Esophagus squamous epithelium (tissue), 5 donors: Measurements from ENCODE around the gene PMS2. TPM values are rescaled to one million over a fixed set of nuclear protein-coding genes. Genes with fewer than 3 reads are reported as not detected.
A peak's percentile ranks its signal among the peaks of the same experiment; 100 is the strongest.
"Not testable (repeated sequence)": the region's sequence is repeated elsewhere in the genome, so short reads cannot be mapped to it uniquely, and the experiment has no call there.

ENCODE experiments used
- DNase-seq: peaks from one replicate; lab custom pipeline; 2025; lab: John Stamatoyannopoulos, UW
- H3K27ac ChIP-seq, 4 donors: fragments of 200-600 bp; sonication (generic); one replicate each; pipeline ENCODE4 v1.5.1; 2016 to 2019; ENCODE audit warnings: mild to moderate bottlenecking in 1 of 4
- H3K27me3 ChIP-seq, 4 donors: fragments of 200-600 bp; sonication (generic); 1 replicate in 3 of 4; 2 replicates in 1 of 4; pipeline versions ENCODE4 v1.5.1 to v1.6.0; 2017 to 2021; ENCODE audit warnings: antibody characterized with exemption in 1 of 4
- H3K36me3 ChIP-seq, 3 donors: fragments of 200-600 bp; sonication (generic); one replicate each; pipeline ENCODE4 v1.5.1; 2016 to 2019
- H3K4me1 ChIP-seq, 3 donors: fragments of 200-600 bp; sonication (generic); one replicate each; pipeline ENCODE4 v1.5.1; 2017 to 2019
- H3K4me3 ChIP-seq, 4 donors: fragments of 200-600 bp; sonication (generic); 1 replicate in 3 of 4; 2 replicates in 1 of 4; pipeline ENCODE4 v1.5.1; 2016 to 2019; ENCODE audit warnings: mild to moderate bottlenecking in 2 of 4, moderate library complexity in 1 of 4
- H3K9me3 ChIP-seq, 3 donors: fragments of 200-600 bp; sonication (generic); one replicate each; pipeline ENCODE4 v1.5.1; 2016 to 2019
- CTCF ChIP-seq, 6 experiments: fragments of 450-650 bp in 4 of 6; fragments of 200-600 bp in 2 of 6; sonication (generic) in 2 of 6; IDR thresholded peaks; one replicate each; pipeline ENCODE4 v1.5.1; 2016 to 2019; ENCODE audit warnings: antibody characterized with exemption in 6 of 6, mild to moderate bottlenecking in 4 of 6, moderate library complexity in 4 of 6
- POLR2A ChIP-seq, 4 donors: fragments of 450-650 bp; IDR thresholded peaks; one replicate each; pipeline ENCODE4 v1.6.1; 2017; ENCODE audit warnings: antibody characterized with exemption in 4 of 4, mild to moderate bottlenecking in 4 of 4, moderate library complexity in 3 of 4
- WGBS, 2 donors: methylation state at CpG; one replicate each; pipeline ENCODE4 v1.1.5; 2018; 5-methylcytosine and 5-hydroxymethylcytosine counted together
- intact Hi-C: fragments of 100-400 bp; cut with DNase I; formaldehyde crosslinking; loops from one replicate; pipeline ENCODE4 v1.15.0; 2022
- total RNA-seq, 4 donors: library from RNA; depleted of rRNA; stranded (reverse); fragments of >200 nt; gene quantifications; one replicate each; pipeline ENCODE4 v1.1.0, GENCODE V29; 2016
- donor health status: DM: yes; HTN: yes; CAD: no.

Gene PMS2
- total RNA-seq, 4 donors from 2014 or later = 7.0 to 13.9 (median 10.0) TPM

GRCh38 chr7:6007386-6007785 lies 1.5 kb downstream of the PMS2 start:
- no peaks in the 10 kb centered on the region for H3K9me3 ChIP-seq
- peaks cover 6 to 54% (median 13%) of the 10 kb centered on the region in 3 donors for H3K4me1 ChIP-seq
- peak overlapping the region in 1 of 4 donors; percentile 91 for H3K27ac ChIP-seq
- 76 to 81% methylated on average over 4 of the region's 4 CpGs for WGBS, 2 donors
- no peak for TF ChIP-seq POLR2A (IDR thresholded peaks at IDR 0.05)
- no peak for TF ChIP-seq CTCF (IDR thresholded peaks at IDR 0.05)
- no peak overlapping the region for H3K4me3 ChIP-seq
- peaks cover 0 to 37% (median 0%) of the 10 kb centered on the region in 3 donors for H3K36me3 ChIP-seq
- DNase-seq = no peak
- no peaks in the 10 kb centered on the region for H3K27me3 ChIP-seq
- intact Hi-C loops = no loop called here

- H3K36me3 ChIP-seq = peaks cover 0 to 98% (median 31%) of the 10 kb centered on the region in 3 donors
- peaks cover 0 to 16% (median 0%) of the 10 kb centered on the region in 3 donors for H3K4me1 ChIP-seq
- H3K27ac ChIP-seq = peak overlapping the region in 1 of 4 donors; percentile 33
- H3K9me3 ChIP-seq = no peaks in the 10 kb centered on the region
- intact Hi-C loops = no loop called here
- no peak for DNase-seq
- TF ChIP-seq POLR2A (IDR thresholded peaks at IDR 0.05) (no peak), CTCF (IDR thresholded peaks at IDR 0.05) (peak; percentile 39 to 64 (median 53))
- no peaks in the 10 kb centered on the region for H3K27me3 ChIP-seq
- 44 to 52% methylated on average over 10 of the region's 10 CpGs for WGBS, 2 donors
- H3K4me3 ChIP-seq = no peak overlapping the region
Observed at GRCh38 chr7:5997210-5997808, 11.5 kb downstream of the PMS2 start.

GRCh38 chr7:5987061-5987460 lies 21.8 kb downstream of the PMS2 start:
- H3K27me3 ChIP-seq, intact Hi-C loops, H3K9me3 ChIP-seq, H3K4me1 ChIP-seq, DNase-seq, H3K27ac ChIP-seq, H3K4me3 ChIP-seq: not testable (repeated sequence)
- peaks cover 4 to 67% (median 6%) of the 10 kb centered on the region in 3 donors for H3K36me3 ChIP-seq
- 88% methylated on average over 9 to 15 of the region's 15 CpGs for WGBS, 2 donors

- intact Hi-C loops, DNase-seq, H3K4me3 ChIP-seq, H3K9me3 ChIP-seq, H3K27me3 ChIP-seq, H3K4me1 ChIP-seq, H3K27ac ChIP-seq: not testable (repeated sequence)
- peaks cover 0 to 40% (median 11%) of the 10 kb centered on the region in 3 donors for H3K36me3 ChIP-seq
- WGBS, 2 donors = no CpG with 5 or more reads among the region's 12 CpGs
Observed at GRCh38 chr7:5979680-5980314, 29.1 kb downstream of the PMS2 start.

GRCh38 chr7:5973580-5973979 lies 35.3 kb downstream of the PMS2 start:
- H3K9me3 ChIP-seq, H3K4me1 ChIP-seq, intact Hi-C loops, H3K27me3 ChIP-seq, DNase-seq, H3K4me3 ChIP-seq, H3K27ac ChIP-seq: not testable (repeated sequence)
- no CpG with 5 or more reads among the region's 8 CpGs for WGBS, 2 donors
- peaks cover 0 to 21% (median 11%) of the 10 kb centered on the region in 3 donors for H3K36me3 ChIP-seq

- H3K4me1 ChIP-seq, H3K27ac ChIP-seq, H3K36me3 ChIP-seq, H3K27me3 ChIP-seq, H3K9me3 ChIP-seq, DNase-seq, intact Hi-C loops: not testable (repeated sequence)
- peak within 1 kb of the TSS in 1 of 4 donors; percentile 47 for H3K4me3 ChIP-seq
- WGBS, 2 donors = no CpG with 5 or more reads among the region's 43 CpGs
Observed at GRCh38 chr7:5970347-5970911, 38.4 kb downstream of the PMS2 start, which contains the start of gene RSPH10B. Gene RSPH10B (minus strand): TSS chr7:5970689. CDS start chr7:5967116, 3,573 bp downstream.

GRCh38 chr7:5963810-5964209 lies 45.0 kb downstream of the PMS2 start:
- H3K4me1 ChIP-seq, H3K27me3 ChIP-seq, DNase-seq, H3K9me3 ChIP-seq, intact Hi-C loops, H3K36me3 ChIP-seq, H3K27ac ChIP-seq, H3K4me3 ChIP-seq: not testable (repeated sequence)
- 73 to 86% methylated on average over 4 to 5 of the region's 7 CpGs for WGBS, 2 donors

- DNase-seq, H3K4me1 ChIP-seq, H3K9me3 ChIP-seq, intact Hi-C loops, H3K4me3 ChIP-seq, H3K27ac ChIP-seq, H3K36me3 ChIP-seq, H3K27me3 ChIP-seq: not testable (repeated sequence)
- WGBS, 2 donors = 60% methylated on average over 1 of the region's 13 CpGs; no CpG with 5 or more reads in 1 of the 2 donors
Observed at GRCh38 chr7:5963205-5963604, 45.6 kb downstream of the PMS2 start.

GRCh38 chr7:5934945-5935450 lies 73.9 kb downstream of the PMS2 start:
- H3K4me1 ChIP-seq, H3K27ac ChIP-seq, intact Hi-C loops, H3K27me3 ChIP-seq, DNase-seq, H3K36me3 ChIP-seq, H3K9me3 ChIP-seq, H3K4me3 ChIP-seq: not testable (repeated sequence)
- no CpG with 5 or more reads among the region's 17 CpGs for WGBS, 2 donors

- intact Hi-C loops, H3K36me3 ChIP-seq, DNase-seq, H3K4me1 ChIP-seq, H3K9me3 ChIP-seq, H3K27me3 ChIP-seq, H3K4me3 ChIP-seq, H3K27ac ChIP-seq: not testable (repeated sequence)
- WGBS, 2 donors = 59% methylated on average over 5 of the region's 13 CpGs; no CpG with 5 or more reads in 1 of the 2 donors
Observed at GRCh38 chr7:5931905-5932644, 76.8 kb downstream of the PMS2 start.
